ENCODE results near the gene GPN3.
"Not testable (repeated sequence)": the region's sequence is repeated elsewhere in the genome, so short reads cannot be mapped to it uniquely, and the experiment has no call there.

Gene GPN3

DNA sequence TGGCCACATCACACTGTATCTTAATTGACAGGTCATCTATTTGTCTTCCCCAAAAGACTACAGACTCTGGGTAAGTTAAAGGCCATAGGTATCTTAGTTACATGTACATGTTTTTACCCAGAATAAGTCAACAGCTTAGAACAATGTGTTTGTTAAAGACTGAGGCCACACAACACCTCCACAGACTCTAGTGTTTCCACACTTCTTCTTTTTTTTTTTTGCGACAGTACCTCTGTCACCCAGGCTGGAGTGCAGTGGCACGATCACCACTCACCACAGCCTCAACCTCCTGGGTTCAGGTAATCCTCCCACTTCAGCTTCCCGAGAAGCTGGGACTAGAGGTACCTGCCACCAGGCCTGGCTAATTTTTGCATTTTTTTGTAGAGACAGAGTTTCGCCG lies 1.3 kb downstream of the GPN3 start:
- no peak overlapping the region for H2BK12ac ChIP-seq (ENCODE audit: low read length)
- H2BK5ac ChIP-seq (ENCODE audit: low read length): no peak overlapping the region
- H3K27me3 ChIP-seq (ENCODE audit: control insufficient read depth in 3 of 3, insufficient read depth in 3 of 3, low read depth in 1 of 3, low read length in 3 of 3): no peaks in the 10 kb centered on the region
- WGBS, 2 donors (ENCODE audit: extremely low coverage in 2 of 2, insufficient read length in 2 of 2, insufficient replicate concordance in 1 of 2): no CpG with 5 or more reads among the region's 5 CpGs
- H2BK15ac ChIP-seq (ENCODE audit: low read length): no peak overlapping the region
- peaks cover 6 to 8% of the 10 kb centered on the region in 2 donors for H3K4me1 ChIP-seq (ENCODE audit: control insufficient read depth in 2 of 2, insufficient read depth in 1 of 2, low read depth in 1 of 2, low read length in 2 of 2)
- no peak overlapping the region for H4K91ac ChIP-seq (ENCODE audit: low read depth, low read length, poor library complexity)
- H3K18ac ChIP-seq (ENCODE audit: low read length): no peak overlapping the region
- no peaks in the 10 kb centered on the region for H3K9me3 ChIP-seq (replicated peaks in 1 of 2; ENCODE audit: control insufficient read depth in 2 of 2, insufficient read depth in 1 of 2, low read depth in 1 of 2, low read length in 2 of 2)
- no peak overlapping the region for H4K8ac ChIP-seq (ENCODE audit: low read depth, low read length)
- H3K4me3 ChIP-seq (ENCODE audit: low read length in 2 of 2): peak overlapping the region in 1 of 2 donors; percentile 62
- H2AK5ac ChIP-seq (ENCODE audit: low read depth, low read length): no peak overlapping the region
- no peak overlapping the region for H3K4ac ChIP-seq (ENCODE audit: low read length)
- no peak overlapping the region for H3K27ac ChIP-seq (replicated peaks; ENCODE audit: low read length)
- no peak for DNase-seq (ENCODE audit: low spot score)
- peaks cover 12% of the 10 kb centered on the region for H3K79me1 ChIP-seq (ENCODE audit: low read depth, low read length)
- peaks cover 15 to 35% of the 10 kb centered on the region in 2 donors for H3K36me3 ChIP-seq (replicated peaks in 1 of 2; ENCODE audit: control insufficient read depth in 2 of 2, insufficient read depth in 2 of 2, low read length in 2 of 2)
- no peak overlapping the region for H2BK120ac ChIP-seq (ENCODE audit: low read depth, low read length)
- H3K9ac ChIP-seq (ENCODE audit: low read depth, low read length, poor library complexity): no peak overlapping the region
- no peak overlapping the region for H2AFZ ChIP-seq (ENCODE audit: low read length)
- no peak overlapping the region for H3K23ac ChIP-seq (ENCODE audit: low read depth, low read length, poor library complexity)
- H3K4me2 ChIP-seq (ENCODE audit: insufficient read depth, low read length, poor library complexity, severe bottlenecking): no peak overlapping the region
- H3K14ac ChIP-seq (ENCODE audit: low read length): no peak overlapping the region

DNA sequence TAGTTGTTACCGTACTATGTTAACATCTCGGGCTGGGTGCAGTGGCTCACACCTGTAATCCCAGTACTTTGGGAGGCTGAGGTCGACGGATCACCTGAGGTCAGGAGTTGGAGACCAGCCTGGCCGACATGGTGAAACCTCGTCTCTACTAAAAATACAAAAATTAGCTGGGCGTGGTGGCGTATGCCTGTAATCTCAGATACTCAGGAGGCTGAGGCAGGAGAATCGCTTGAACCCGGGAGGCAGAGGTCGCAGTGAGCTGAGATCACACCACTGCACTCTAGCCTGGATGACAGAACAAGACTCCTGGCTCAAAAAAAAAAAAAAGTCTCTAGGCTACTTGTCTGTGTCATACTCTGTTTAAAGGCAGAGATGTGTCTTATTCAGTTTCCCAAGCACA lies 2.3 kb downstream of the GPN3 start:
- not testable (repeated sequence) for H4K91ac ChIP-seq (ENCODE audit: low read depth, low read length, poor library complexity); H2AFZ ChIP-seq (ENCODE audit: low read length); H2BK15ac ChIP-seq (ENCODE audit: low read length); DNase-seq (ENCODE audit: low spot score); H2BK5ac ChIP-seq (ENCODE audit: low read length); H3K9me3 ChIP-seq (replicated peaks in 1 of 2; ENCODE audit: control insufficient read depth in 2 of 2, insufficient read depth in 1 of 2, low read depth in 1 of 2, low read length in 2 of 2); H3K14ac ChIP-seq (ENCODE audit: low read length); H3K27ac ChIP-seq (replicated peaks; ENCODE audit: low read length); H3K27me3 ChIP-seq (ENCODE audit: control insufficient read depth in 3 of 3, insufficient read depth in 3 of 3, low read depth in 1 of 3, low read length in 3 of 3); H3K4me1 ChIP-seq (ENCODE audit: control insufficient read depth in 2 of 2, insufficient read depth in 1 of 2, low read depth in 1 of 2, low read length in 2 of 2); H3K4me3 ChIP-seq (ENCODE audit: low read length in 2 of 2); H3K4me2 ChIP-seq (ENCODE audit: insufficient read depth, low read length, poor library complexity, severe bottlenecking); H3K4ac ChIP-seq (ENCODE audit: low read length); H2BK120ac ChIP-seq (ENCODE audit: low read depth, low read length); H4K8ac ChIP-seq (ENCODE audit: low read depth, low read length); H3K23ac ChIP-seq (ENCODE audit: low read depth, low read length, poor library complexity); H2AK5ac ChIP-seq (ENCODE audit: low read depth, low read length); H2BK12ac ChIP-seq (ENCODE audit: low read length); H3K9ac ChIP-seq (ENCODE audit: low read depth, low read length, poor library complexity); H3K18ac ChIP-seq (ENCODE audit: low read length)
- H3K79me1 ChIP-seq (ENCODE audit: low read depth, low read length): peaks cover 12% of the 10 kb centered on the region
- WGBS, 2 donors (ENCODE audit: extremely low coverage in 2 of 2, insufficient read length in 2 of 2, insufficient replicate concordance in 1 of 2): no CpG with 5 or more reads among the region's 11 CpGs
- H3K36me3 ChIP-seq (replicated peaks in 1 of 2; ENCODE audit: control insufficient read depth in 2 of 2, insufficient read depth in 2 of 2, low read length in 2 of 2): peaks cover 15 to 45% of the 10 kb centered on the region in 2 donors

DNA sequence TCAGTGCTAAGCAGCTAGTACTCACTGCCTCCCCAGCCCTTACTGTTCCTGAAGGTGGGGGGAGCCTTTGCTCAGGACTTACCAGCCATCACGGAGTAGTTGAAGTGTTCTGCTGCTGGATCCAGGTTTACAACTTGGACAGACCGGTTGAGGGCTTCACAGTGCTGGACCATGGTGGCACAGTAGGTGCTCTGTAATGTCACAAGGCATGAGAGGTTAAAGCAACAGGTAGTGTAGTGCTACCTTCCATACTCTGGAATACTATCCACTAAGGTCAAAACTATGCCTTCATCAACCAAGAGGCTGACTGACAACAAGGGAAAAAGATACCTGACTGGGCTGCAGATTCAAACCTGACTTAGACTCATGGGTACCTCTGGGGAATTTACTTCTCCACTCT lies 3.0 kb downstream of the GPN3 start:
- no peak overlapping the region for H3K4me2 ChIP-seq (ENCODE audit: insufficient read depth, low read length, poor library complexity, severe bottlenecking)
- no peak overlapping the region for H3K4me3 ChIP-seq (ENCODE audit: low read length in 2 of 2)
- H3K36me3 ChIP-seq (replicated peaks in 1 of 2; ENCODE audit: control insufficient read depth in 2 of 2, insufficient read depth in 2 of 2, low read length in 2 of 2): peaks cover 15 to 48% of the 10 kb centered on the region in 2 donors
- H4K91ac ChIP-seq (ENCODE audit: low read depth, low read length, poor library complexity): no peak overlapping the region
- no peaks in the 10 kb centered on the region for H3K9me3 ChIP-seq (replicated peaks in 1 of 2; ENCODE audit: control insufficient read depth in 2 of 2, insufficient read depth in 1 of 2, low read depth in 1 of 2, low read length in 2 of 2)
- H2BK12ac ChIP-seq (ENCODE audit: low read length): no peak overlapping the region
- H2AK5ac ChIP-seq (ENCODE audit: low read depth, low read length): no peak overlapping the region
- no CpG with 5 or more reads among the region's 2 CpGs for WGBS, 2 donors (ENCODE audit: extremely low coverage in 2 of 2, insufficient read length in 2 of 2, insufficient replicate concordance in 1 of 2)
- no peak for DNase-seq (ENCODE audit: low spot score)
- H3K4me1 ChIP-seq (ENCODE audit: control insufficient read depth in 2 of 2, insufficient read depth in 1 of 2, low read depth in 1 of 2, low read length in 2 of 2): peaks cover 6 to 8% of the 10 kb centered on the region in 2 donors
- no peak overlapping the region for H4K8ac ChIP-seq (ENCODE audit: low read depth, low read length)
- H3K27ac ChIP-seq (replicated peaks; ENCODE audit: low read length): no peak overlapping the region
- H3K79me1 ChIP-seq (ENCODE audit: low read depth, low read length): peaks cover 14% of the 10 kb centered on the region
- no peak overlapping the region for H2AFZ ChIP-seq (ENCODE audit: low read length)
- no peak overlapping the region for H3K4ac ChIP-seq (ENCODE audit: low read length)
- no peak overlapping the region for H2BK15ac ChIP-seq (ENCODE audit: low read length)
- H3K18ac ChIP-seq (ENCODE audit: low read length): no peak overlapping the region
- H3K23ac ChIP-seq (ENCODE audit: low read depth, low read length, poor library complexity): no peak overlapping the region
- H3K27me3 ChIP-seq (ENCODE audit: control insufficient read depth in 3 of 3, insufficient read depth in 3 of 3, low read depth in 1 of 3, low read length in 3 of 3): no peaks in the 10 kb centered on the region
- H3K14ac ChIP-seq (ENCODE audit: low read length): no peak overlapping the region
- H2BK120ac ChIP-seq (ENCODE audit: low read depth, low read length): no peak overlapping the region
- H2BK5ac ChIP-seq (ENCODE audit: low read length): no peak overlapping the region
- no peak overlapping the region for H3K9ac ChIP-seq (ENCODE audit: low read depth, low read length, poor library complexity)

DNA sequence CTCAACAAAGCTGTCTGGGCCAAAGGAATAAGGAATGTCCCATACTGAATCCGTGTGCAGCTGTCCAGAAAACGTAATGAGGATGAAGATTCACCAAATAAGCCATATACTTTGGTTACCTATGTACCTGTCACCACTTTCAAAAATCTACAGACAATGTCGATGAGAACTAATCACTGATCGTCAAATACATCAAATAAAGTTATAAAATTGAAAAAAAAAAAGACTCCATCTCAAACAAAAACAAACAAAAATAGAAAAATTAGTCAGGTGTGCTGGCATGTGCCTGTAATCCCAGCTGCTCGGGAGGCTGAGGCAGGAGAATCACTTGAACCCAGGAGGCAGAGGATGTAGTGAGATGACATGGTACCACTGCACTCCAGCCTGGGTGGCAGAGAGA lies 6.9 kb downstream of the GPN3 start:
- not testable (repeated sequence) for H2BK12ac ChIP-seq (ENCODE audit: low read length); H2BK15ac ChIP-seq (ENCODE audit: low read length); H3K4me1 ChIP-seq (ENCODE audit: control insufficient read depth in 2 of 2, insufficient read depth in 1 of 2, low read depth in 1 of 2, low read length in 2 of 2); H3K4me3 ChIP-seq (ENCODE audit: low read length in 2 of 2); H2BK120ac ChIP-seq (ENCODE audit: low read depth, low read length); H3K9ac ChIP-seq (ENCODE audit: low read depth, low read length, poor library complexity); H4K91ac ChIP-seq (ENCODE audit: low read depth, low read length, poor library complexity); H3K27me3 ChIP-seq (ENCODE audit: control insufficient read depth in 3 of 3, insufficient read depth in 3 of 3, low read depth in 1 of 3, low read length in 3 of 3); H2BK5ac ChIP-seq (ENCODE audit: low read length); H3K27ac ChIP-seq (replicated peaks; ENCODE audit: low read length); H3K14ac ChIP-seq (ENCODE audit: low read length); H3K79me1 ChIP-seq (ENCODE audit: low read depth, low read length); H3K18ac ChIP-seq (ENCODE audit: low read length); H3K4ac ChIP-seq (ENCODE audit: low read length); H3K23ac ChIP-seq (ENCODE audit: low read depth, low read length, poor library complexity); DNase-seq (ENCODE audit: low spot score); H2AFZ ChIP-seq (ENCODE audit: low read length); H3K9me3 ChIP-seq (replicated peaks in 1 of 2; ENCODE audit: control insufficient read depth in 2 of 2, insufficient read depth in 1 of 2, low read depth in 1 of 2, low read length in 2 of 2); H3K4me2 ChIP-seq (ENCODE audit: insufficient read depth, low read length, poor library complexity, severe bottlenecking); H4K8ac ChIP-seq (ENCODE audit: low read depth, low read length); H2AK5ac ChIP-seq (ENCODE audit: low read depth, low read length)
- peaks cover 19 to 84% of the 10 kb centered on the region in 2 donors for H3K36me3 ChIP-seq (replicated peaks in 1 of 2; ENCODE audit: control insufficient read depth in 2 of 2, insufficient read depth in 2 of 2, low read length in 2 of 2)
- no CpG with 5 or more reads among the region's 5 CpGs for WGBS, 2 donors (ENCODE audit: extremely low coverage in 2 of 2, insufficient read length in 2 of 2, insufficient replicate concordance in 1 of 2)
